IPS-18c (cell line): Measurements from ENCODE around the gene UNC80.

Source experiments
- H3K4me3 ChIP-seq: 2 replicates; pipeline ENCODE4 v1.7.0; 2013; ENCODE audit warnings: low read depth, mild to moderate bottlenecking, low read length, moderate library complexity; ENCODE audit not compliant: insufficient read depth
- H3K9me3 ChIP-seq: one replicate; pipeline ENCODE4 v1.6.1; 2013; ENCODE audit warnings: mild to moderate bottlenecking, low read length, moderate library complexity; ENCODE audit not compliant: control insufficient read depth, insufficient read depth

Gene UNC80

DNA sequence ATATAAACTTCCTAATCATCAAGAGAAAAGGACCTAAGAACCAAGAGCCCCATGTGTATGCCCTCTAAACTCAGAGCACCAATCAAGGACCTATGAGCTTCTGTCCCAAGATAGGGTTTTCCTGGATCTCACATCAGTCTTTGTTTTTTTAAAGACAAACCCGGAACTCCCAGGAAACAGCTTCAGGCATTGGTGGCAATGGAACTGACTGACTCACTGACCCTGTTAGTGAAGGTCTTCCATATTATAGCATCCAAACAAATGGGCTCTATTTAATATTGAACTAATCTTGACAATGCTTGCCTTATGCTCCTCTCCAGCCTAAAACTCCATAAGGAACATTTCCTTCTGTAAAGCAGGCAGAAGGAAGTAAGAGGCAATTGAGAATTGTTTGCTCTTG, 167.3 kb downstream of the UNC80 start:
- Histone ChIP-seq H3K9me3 (no peaks in the 10 kb centered on the region), H3K4me3 (no peak overlapping the region)

DNA sequence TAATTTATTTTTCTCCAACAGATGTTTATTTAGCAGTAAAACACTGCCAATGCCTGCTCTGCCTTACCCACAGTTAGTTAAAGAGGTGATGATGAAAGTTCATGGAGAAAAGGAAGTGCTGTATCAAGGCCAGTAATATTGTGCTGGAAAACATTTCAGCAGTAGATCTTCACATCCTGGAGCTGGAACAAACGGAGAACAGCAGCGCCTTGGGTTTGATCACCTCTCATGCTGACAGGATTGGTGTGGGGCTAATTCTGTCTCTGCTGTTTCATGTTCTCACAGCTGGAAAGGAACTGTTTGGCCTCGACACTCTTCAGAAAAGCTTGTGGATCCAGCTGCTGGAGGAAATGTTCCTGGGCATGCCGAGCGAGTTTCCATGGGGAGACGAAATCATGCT, 169.3 kb downstream of the UNC80 start:
- H3K9me3 ChIP-seq: no peaks in the 10 kb centered on the region

DNA sequence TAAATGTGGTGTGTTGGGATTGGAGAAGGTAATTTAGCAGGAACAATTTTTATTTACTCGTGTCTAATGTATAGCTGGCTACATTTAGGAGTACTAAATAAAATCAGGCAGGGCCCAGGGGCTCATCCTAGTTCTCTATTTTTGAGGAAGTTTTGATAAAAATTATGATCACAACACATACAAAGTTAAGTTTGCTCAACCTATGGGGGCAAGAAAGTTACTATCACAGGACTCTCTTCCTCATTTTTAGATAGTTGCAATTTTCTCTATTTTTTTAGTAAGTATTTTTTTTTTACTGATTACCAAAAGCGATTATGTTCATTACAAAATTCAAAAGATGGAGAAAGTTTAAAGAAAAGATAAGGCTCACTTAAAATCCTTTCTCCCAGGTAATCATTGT, 170.8 kb downstream of the UNC80 start:
- H3K9me3 ChIP-seq: no peaks in the 10 kb centered on the region
- H3K4me3 ChIP-seq: no peak overlapping the region

More for the DNA sequence above, 169.3 kb downstream of the UNC80 start:
- no peak overlapping the region for H3K4me3 ChIP-seq

DNA sequence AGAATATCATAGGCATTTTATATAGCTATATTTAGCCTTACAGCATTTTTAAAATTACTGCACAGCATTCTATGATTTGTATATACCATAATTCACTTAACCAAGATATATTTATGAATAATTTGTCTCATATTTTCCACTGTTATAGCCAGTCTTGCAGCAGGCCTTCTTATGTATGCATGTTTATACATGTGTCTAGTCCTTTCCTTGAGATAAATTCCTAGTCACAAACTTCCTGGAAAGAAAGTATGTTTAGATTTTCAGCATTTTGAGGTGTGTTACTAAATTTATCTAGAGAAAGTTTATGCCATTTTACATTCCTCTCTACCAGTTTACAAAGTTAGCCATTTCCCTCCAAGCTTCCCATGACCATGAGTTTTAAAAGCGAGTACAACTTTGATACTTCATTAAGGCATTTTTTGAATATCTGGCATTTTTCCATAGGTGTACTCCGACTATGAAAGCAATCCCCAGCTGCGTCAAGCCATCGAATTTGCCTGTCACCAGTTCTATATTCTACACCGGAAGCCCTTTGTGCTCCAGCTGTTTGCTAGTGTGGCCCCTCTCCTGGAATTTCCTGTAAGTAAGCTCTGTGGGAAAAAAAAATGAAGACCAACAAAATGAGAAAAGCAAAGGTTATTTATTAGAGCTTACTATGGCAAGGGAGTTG, 171.4 kb downstream of the UNC80 start:
- Histone ChIP-seq H3K4me3 (no peak overlapping the region), H3K9me3 (no peaks in the 10 kb centered on the region)

DNA sequence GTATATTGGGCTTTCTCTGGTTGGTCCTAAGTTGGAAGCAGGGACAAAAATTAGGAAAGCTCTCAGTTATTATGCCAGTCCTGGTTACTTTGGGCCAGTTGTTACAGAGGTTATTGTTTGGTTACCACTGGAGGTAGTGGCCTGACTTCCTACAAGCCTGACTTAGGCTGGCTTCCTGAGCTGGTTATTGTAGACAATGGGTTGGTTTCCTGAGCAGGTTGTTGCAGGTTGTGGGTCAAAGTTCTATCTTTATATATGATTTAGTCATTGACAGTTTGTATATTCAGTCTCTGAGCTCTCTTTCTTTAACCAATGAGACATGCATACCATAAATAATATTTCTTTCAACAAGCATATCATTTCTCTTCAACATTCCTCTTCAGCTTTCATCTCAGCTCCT, 172.1 kb downstream of the UNC80 start:
- no peaks in the 10 kb centered on the region for H3K9me3 ChIP-seq
- no peak overlapping the region for H3K4me3 ChIP-seq

DNA sequence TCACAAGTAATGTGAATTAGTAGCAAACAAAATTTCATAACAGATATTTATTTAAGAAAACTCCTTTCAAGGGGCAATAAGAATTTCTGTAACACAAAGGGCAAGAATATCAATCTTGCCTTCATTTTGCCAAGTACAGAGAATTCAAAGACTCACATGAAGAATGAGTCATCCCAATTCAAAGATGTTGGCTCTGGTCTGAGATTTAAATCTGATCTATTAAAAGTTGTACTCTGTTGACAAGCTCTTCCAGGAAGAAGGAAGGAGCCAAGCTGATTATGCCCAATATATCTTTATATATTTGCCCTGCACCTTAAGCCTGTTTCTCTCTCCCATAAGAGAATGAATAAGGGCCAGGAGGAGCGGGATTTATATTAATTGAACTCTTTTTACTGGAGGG, 174.9 kb downstream of the UNC80 start:
- no peak overlapping the region for H3K4me3 ChIP-seq
- H3K9me3 ChIP-seq: no peaks in the 10 kb centered on the region

DNA sequence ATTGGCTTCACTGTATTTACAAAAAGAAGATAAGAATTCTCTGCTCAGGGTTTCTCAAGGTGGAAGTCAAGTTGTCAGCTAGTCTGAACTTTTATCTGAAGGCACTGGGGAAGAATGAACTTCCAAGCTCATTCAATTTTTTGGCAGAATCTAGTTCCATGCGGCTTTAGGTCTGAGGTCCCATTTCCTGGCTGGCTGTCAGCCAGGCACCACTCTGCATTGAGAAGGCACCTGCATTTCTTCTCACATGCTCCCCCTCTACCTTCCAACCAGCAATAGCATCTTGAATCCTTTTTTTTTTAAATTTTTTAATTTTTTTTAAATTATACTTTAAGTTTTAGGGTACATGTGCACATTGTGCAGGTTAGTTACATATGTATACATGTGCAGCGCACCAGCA, 184.6 kb downstream of the UNC80 start:
- no peak overlapping the region for H3K4me3 ChIP-seq
- H3K9me3 ChIP-seq: no peaks in the 10 kb centered on the region

DNA sequence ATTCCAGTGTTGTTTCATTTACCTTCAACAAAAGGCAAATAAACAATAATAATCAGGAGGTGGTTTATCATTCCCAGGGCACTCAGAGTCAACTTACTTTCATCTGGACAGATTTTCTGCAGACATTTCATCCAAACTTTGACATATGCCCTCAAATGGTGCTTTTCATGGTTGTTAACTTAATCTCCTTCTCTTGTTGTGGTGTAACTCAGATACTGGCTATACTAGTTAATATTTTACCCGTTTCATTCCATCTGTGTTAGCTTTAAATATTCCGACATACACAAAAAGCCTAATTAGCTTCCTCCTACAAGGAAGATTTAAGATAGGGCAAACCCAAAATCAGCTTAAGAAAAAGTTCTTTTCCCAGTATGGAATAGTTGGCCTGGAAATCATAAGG, 186.4 kb downstream of the UNC80 start:
- H3K4me3 ChIP-seq: no peak overlapping the region
- no peaks in the 10 kb centered on the region for H3K9me3 ChIP-seq

DNA sequence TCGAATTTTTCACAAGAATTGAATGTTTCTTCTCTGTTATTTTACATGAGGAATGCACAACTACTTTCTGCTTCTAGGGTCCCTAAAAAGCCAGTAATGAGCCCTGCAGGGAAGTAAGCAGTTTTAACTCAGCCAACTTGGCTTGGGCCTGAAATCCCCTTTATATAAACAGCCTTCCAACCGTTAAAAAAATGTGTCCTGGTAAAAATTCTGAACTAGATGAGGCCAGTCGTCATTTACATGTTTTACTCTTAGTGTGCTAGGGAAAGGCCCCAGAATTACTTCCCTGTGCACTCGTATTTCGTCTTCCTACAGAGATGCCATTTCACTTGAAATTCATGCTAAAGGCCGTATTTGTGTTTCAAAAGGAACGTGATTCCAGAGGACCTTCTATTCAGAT, 188.4 kb downstream of the UNC80 start:
- Histone ChIP-seq H3K4me3 (0 out of 2 replicates have a peak overlapping the region, but pooled peaks have one; percentile 25), H3K9me3 (no peaks in the 10 kb centered on the region)

DNA sequence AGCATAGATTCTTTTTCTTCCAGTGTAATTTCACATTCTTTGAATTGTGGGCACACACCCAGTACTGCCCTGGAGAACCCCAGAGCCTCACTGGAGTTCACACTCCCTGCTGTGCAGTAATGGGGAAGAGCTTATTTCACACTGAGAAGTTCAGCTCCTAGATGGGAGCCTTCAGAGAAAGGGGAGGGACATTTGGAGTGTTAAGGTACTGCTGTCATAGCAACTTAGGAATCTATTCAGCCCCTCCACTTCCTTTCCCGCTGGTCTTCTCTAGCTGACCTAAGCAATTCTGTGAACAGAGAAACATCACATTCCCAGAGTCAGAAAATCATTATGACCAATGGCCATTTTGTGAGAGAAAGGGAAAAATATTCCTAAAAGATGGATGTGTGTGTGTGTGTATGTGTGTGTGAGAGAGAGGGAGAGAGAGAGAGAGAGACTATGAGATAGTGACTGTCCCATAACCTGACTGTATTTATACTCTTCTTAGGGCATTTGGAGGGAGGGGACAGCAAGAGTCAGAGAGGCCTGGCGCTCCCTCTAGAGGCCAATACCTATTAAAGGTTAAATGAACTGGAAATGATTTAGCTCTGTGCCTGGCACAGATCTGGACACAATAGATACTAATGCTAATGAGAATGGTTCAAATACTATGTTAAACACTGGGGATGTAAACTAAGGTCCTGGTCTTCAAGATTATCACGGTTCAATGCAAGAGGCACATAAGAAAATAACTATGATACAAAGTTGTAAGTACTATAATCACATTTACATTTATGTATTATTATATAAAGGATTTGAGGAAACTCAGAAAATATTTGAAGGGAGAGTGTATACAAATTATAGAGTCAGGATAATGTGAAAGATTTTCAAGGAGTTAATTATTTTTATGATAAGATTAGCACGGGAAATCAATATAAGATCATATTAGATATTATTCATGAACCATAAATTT, 189.3 kb downstream of the UNC80 start:
- no peak overlapping the region for H3K4me3 ChIP-seq

DNA sequence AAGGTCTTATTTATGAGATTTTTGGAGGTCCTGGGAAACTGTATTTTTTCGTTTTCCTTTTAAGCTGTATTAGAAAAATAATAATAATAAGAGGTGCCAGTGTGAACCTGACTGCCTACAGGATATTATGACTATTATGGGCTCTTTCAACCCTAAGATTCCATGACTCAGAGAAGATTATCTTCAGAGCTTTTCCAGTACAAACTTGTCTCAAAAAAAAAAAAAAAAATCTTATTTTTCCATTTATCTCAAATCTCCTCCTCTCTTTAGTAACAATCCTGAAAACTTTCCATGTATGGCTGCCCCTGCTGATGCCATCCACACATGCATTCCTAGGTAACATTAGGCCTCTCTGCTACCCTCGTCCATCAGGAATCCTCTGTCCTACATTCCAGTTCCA, 194.1 kb downstream of the UNC80 start:
- Histone ChIP-seq H3K9me3 (no peaks in the 10 kb centered on the region), H3K4me3 (no peak overlapping the region)

More for the DNA sequence above, 189.3 kb downstream of the UNC80 start:
- H3K9me3 ChIP-seq: no peaks in the 10 kb centered on the region

DNA sequence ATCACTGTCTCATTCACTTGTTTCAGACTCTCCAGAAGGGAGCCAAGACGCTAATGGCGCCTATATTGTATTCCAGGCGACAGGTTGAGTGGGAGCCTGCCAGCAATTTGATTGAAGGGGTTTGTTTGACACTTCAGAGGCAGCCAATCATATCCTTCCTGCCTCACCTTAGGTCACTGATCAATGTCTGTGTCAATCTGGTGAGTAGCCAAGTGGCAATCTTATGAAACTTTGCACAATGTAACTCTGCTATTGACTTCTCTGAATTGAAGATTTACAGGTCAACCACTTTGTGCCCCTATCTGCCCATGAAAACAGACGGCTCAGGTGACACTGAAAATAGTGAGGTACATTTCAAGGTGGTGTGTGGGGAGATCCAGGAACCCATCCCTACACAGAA, 198.1 kb downstream of the UNC80 start:
- Histone ChIP-seq H3K4me3 (no peak overlapping the region), H3K9me3 (no peaks in the 10 kb centered on the region)

DNA sequence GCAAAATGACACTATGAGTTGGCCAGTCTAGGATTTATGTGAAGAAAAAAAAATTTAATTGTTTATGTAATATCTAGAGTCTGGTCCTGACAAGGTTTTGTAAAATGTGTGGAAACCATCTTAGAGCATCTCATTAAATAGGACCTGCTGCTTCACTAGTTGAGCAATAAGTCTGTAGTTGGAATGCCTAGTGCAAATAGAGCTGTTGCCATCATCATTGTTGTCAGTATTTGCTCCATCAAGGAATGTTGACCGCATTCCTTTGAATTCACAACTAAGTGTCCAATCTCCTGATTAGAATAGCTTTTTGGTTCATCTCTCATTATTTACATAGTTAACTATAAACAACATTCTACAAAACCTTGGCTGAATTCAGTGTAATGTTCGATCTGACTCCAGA, 198.6 kb downstream of the UNC80 start:
- Histone ChIP-seq H3K4me3 (no peak overlapping the region), H3K9me3 (no peaks in the 10 kb centered on the region)

DNA sequence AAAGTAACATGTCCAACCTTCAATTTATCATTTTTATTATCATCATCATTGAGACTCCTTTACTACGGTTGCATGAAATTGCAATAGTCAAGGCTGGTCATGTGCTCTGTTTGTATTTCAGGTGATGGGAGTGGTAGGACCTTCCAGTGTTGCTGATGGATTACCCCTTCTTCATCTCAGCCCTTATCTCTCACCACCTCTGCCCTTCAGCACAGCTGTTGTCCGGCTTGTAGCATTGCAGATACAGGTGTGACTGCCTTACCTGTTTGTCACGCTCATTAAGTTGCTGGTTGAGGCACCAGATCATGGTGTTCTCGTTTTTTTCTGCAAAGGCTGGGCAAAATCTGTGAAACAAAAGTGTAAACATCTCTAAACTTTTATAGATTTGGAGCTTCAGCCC, 199.1 kb downstream of the UNC80 start:
- Histone ChIP-seq H3K9me3 (no peaks in the 10 kb centered on the region), H3K4me3 (no peak overlapping the region)

DNA sequence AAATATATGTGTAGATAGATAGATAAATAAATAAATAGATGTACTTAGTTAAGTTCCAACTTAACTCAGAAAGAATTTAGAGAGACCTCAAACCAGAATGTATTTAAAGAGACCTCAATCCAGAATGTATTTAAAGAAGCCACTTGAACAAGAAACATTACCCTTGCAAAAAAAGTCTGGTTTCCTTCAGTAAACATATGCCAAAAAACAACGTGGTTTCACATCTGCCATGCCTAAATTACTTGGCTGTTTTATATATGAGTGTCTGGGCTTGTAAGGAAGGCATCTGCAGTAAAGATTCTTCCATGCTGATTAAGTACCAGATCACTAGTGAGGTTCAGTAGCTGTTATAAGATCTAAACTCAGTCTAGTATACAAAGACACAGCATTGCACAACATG, 201.7 kb downstream of the UNC80 start:
- no peaks in the 10 kb centered on the region for H3K9me3 ChIP-seq

DNA sequence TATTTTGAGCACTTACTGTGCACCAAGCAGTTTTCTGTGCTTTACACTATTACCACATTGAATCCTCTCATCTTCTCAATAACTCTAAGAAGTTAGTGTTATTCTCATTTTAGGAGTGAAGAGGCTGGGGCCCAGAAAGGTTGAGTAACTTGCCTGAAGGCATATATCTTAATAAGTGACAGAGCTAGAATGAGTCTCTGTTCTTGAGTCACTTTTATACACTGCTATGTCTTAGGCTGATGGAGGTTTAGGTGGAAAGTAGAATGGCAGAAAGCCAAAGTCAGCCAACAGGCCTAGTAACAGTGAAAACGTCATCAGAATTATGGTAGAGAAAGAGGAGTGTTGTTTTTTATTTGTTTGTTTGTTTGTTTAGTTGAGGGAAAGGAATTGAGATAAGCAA, 202.9 kb downstream of the UNC80 start:
- Histone ChIP-seq H3K4me3 (no peak overlapping the region), H3K9me3 (no peaks in the 10 kb centered on the region)

More for the DNA sequence above, 201.7 kb downstream of the UNC80 start:
- no peak overlapping the region for H3K4me3 ChIP-seq

DNA sequence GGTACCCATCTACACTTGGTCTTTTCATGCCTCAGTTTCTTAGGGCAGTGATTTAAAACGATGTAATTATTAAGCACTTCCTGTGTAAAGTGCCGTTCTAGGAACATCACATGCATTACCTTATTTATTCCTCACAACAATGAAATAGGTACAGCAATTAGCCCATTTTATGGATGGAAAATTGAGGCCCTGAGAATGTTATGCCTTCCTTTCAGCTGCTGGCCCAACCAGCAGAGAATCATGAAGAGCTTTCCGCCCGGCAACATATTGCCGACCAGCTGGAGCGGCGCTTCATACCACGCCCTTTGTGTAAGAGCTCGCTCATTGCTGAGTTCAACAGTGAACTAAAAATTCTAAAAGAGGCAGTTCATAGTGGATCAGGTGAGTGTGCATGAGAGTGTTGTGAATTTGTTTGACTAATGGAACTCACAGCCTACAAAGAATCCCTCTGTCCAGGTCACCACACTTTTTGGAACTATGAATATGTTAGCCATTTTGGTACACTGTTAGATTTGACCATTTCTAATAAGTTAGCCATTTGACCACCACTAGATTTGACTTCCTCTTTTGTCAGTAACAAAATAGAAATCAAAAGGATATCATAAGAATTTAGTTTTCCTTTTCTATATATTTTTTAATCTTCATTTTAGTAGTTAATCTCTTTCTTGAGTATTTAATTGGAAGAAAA, 205.2 kb downstream of the UNC80 start:
- Histone ChIP-seq H3K4me3 (no peak overlapping the region), H3K9me3 (no peaks in the 10 kb centered on the region)
